Endothelial cell of umbilical vein (primary cell): ENCODE data around the gene SLC66A2. TPM values are rescaled to one million over a fixed set of nuclear protein-coding genes. Genes with fewer than 3 reads are reported as not detected.
A peak's percentile ranks its signal among the peaks of the same experiment; 100 is the strongest.

Experiments
- BruUV-seq: library from RNA; stranded (reverse); fragments of 400-500 nt; replicated peaks from 2 replicates; lab custom pipeline; 2021; lab: Mats Ljungman, UMichigan
- CTCF ChIA-PET: fragments of 300-600, 350-600 bp; sonication (Branson Sonifier 250); formaldehyde crosslinking; loops from one replicate; lab custom pipeline; 2021; ENCODE audit warnings: antibody characterized with exemption, inconsistent platforms; lab: Charles Lee
- POLR2A ChIA-PET: fragments of 300-600, 350-600 bp; sonication (Branson Sonifier 250); formaldehyde crosslinking; loops from one replicate; lab custom pipeline; 2021; ENCODE audit warnings: antibody characterized with exemption, inconsistent platforms; lab: Charles Lee
- DNase-seq: peaks from one replicate; pipeline ENCODE4 v3.0.0-alpha.2; 2011; ENCODE audit warnings: low read depth, low spot score
- FAIRE-seq: peaks from 2 replicates; lab custom pipeline; 2011; peaks lifted over from hg19 to GRCh38; lab: Jason Lieb, UNC
- H2AFZ ChIP-seq: 2 replicates; pipeline ENCODE4 v1.6.0; 2012; ENCODE audit warnings: low read depth, low read length, control low read depth, inconsistent platforms
- H3K27ac ChIP-seq: 2 replicates; pipeline ENCODE4 v1.5.1; 2011; ENCODE audit warnings: low read depth, mild to moderate bottlenecking, control low read depth, low read length, moderate library complexity; ENCODE audit not compliant: insufficient read depth
- H3K27me3 ChIP-seq, 2 experiments: 2 replicates each; pipeline versions ENCODE4 v1.6.0 to v1.6.1; 2011; ENCODE audit warnings: low read length in 2 of 2, mixed read lengths in 1 of 2; ENCODE audit not compliant: control insufficient read depth in 2 of 2, insufficient read depth in 2 of 2
- H3K36me3 ChIP-seq, 2 experiments: 2 replicates in 1 of 2; 3 replicates in 1 of 2; pipeline ENCODE4 v1.5.1; 2011; ENCODE audit warnings: low read length in 2 of 2, mild to moderate bottlenecking in 1 of 2, moderate library complexity in 1 of 2; ENCODE audit not compliant: control insufficient read depth in 2 of 2, insufficient read depth in 2 of 2; ENCODE audit errors: extremely low read depth in 1 of 2
- H3K4me1 ChIP-seq: 3 replicates; pipeline ENCODE4 v1.5.1; 2011; ENCODE audit warnings: mild to moderate bottlenecking, low read length; ENCODE audit not compliant: control insufficient read depth, insufficient read depth; ENCODE audit errors: extremely low read depth
- H3K4me2 ChIP-seq: 2 replicates; pipeline ENCODE4 v1.6.1; 2011; ENCODE audit warnings: low read length, control low read depth, mixed read lengths; ENCODE audit not compliant: insufficient read depth
- H3K4me3 ChIP-seq, 3 experiments: fragments of 200-600 bp in 1 of 3; sonication (generic), shearing (Covaris generic) in 1 of 3; replicated peaks in 1 of 3; 2 replicates each; pipeline ENCODE4 v1.5.1; 2011 to 2016; ENCODE audit warnings: control low read depth in 3 of 3, low read length in 3 of 3, mild to moderate bottlenecking in 2 of 3, inconsistent platforms in 1 of 3, low read depth in 1 of 3, moderate library complexity in 1 of 3; ENCODE audit not compliant: insufficient read depth in 1 of 3
- H3K79me2 ChIP-seq: 2 replicates; pipeline ENCODE4 v1.6.0; 2012; ENCODE audit warnings: low read length, inconsistent platforms; ENCODE audit not compliant: control insufficient read depth, insufficient read depth
- H3K9ac ChIP-seq: replicated peaks from 2 replicates; pipeline ENCODE3; 2011; ENCODE audit warnings: low read length, control low read depth; ENCODE audit not compliant: insufficient read depth; ENCODE audit errors: extremely low read depth
- H3K9me1 ChIP-seq: replicated peaks from 3 replicates; pipeline ENCODE4 v1.6.0; 2011; ENCODE audit warnings: mild to moderate bottlenecking, low read length; ENCODE audit not compliant: control insufficient read depth, insufficient read depth; ENCODE audit errors: extremely low read depth
- H3K9me3 ChIP-seq: replicated peaks from 2 replicates; pipeline ENCODE4 v1.5.1; 2012; ENCODE audit warnings: low read length, inconsistent platforms; ENCODE audit not compliant: control insufficient read depth, insufficient read depth
- H4K20me1 ChIP-seq: replicated peaks from 2 replicates; pipeline ENCODE3; 2011; ENCODE audit warnings: mild to moderate bottlenecking, low read length; ENCODE audit not compliant: control insufficient read depth, insufficient read depth; ENCODE audit errors: extremely low read depth
- EZH2 ChIP-seq: IDR thresholded peaks from 2 replicates; pipeline ENCODE4 v1.6.1; 2012; ENCODE audit warnings: borderline replicate concordance, low read depth, mild to moderate bottlenecking, moderate library complexity, low read length, inconsistent platforms; ENCODE audit not compliant: severe bottlenecking
- MYC ChIP-seq: IDR thresholded peaks from one replicate; pipeline ENCODE4 v1.6.1; 2011; ENCODE audit warnings: mild to moderate bottlenecking, low read depth, low read length
- POLR2AphosphoS5 ChIP-seq: IDR thresholded peaks from 2 replicates; pipeline ENCODE4 v1.6.1; 2012; ENCODE audit warnings: low read depth, mild to moderate bottlenecking, control low read depth, low read length, moderate library complexity; ENCODE audit not compliant: insufficient read depth
- dilution Hi-C: fragments of 300-500 bp; cut with MboI; formaldehyde crosslinking; loops from one replicate; pipeline ENCODE4 v1.15.0; 2019; ENCODE audit warnings: low sequenced_read_pairs; ENCODE audit not compliant: extremely low pct_ligation_motif_present
- intact Hi-C: fragments of 100-400 bp; cut with micrococcal nuclease; formaldehyde crosslinking; loops from one replicate; pipeline ENCODE4 v1.10.0; 2022
- polyA plus RNA-seq, 4 experiments: library from polyadenylated mRNA; depleted of rRNA in 3 of 4; stranded (reverse) in 3 of 4; unstranded in 1 of 4; fragments of >200 nt; gene quantifications; 2 replicates each; pipeline versions ENCODE4 v1.2.1 to v1.2.3, GENCODE V29; 2011 to 2012; ENCODE audit warnings: missing spikeins in 1 of 4
- total RNA-seq: library from RNA; stranded (reverse); gene quantifications from 2 replicates; pipeline ENCODE4 v1.2.3, GENCODE V29; 2021
- TF ChIP-seq, protein P1 (sequence below): IDR thresholded peaks from 2 replicates; pipeline ENCODE4 v1.6.1; 2011; ENCODE audit not compliant: insufficient read depth, insufficient read length
- TF ChIP-seq, protein P2 (sequence below), 2 donors: IDR thresholded peaks; 1 replicate in 1 of 2; 2 replicates in 1 of 2; pipeline ENCODE4 v1.5.1; 2011; ENCODE audit warnings: low read length in 2 of 2, mild to moderate bottlenecking in 2 of 2, moderate library complexity in 2 of 2, control low read depth in 1 of 2, inconsistent platforms in 1 of 2, low read depth in 1 of 2; ENCODE audit not compliant: insufficient read depth in 1 of 2; ENCODE audit errors: extremely low read depth in 1 of 2

The SLC66A2 gene
- total and polyA plus RNA-seq, 2 donors (not counting 3 experiments of a cell fraction or from before 2014, with no cell fraction given) = 32.5 to 37.1 TPM

GRCh38 chr18:79952456-79952995 lies 1.1 kb upstream of the SLC66A2 start:
- CTCF ChIA-PET = interaction anchor here (1.0 to 1.8 kb wide), 2 partner anchors 9 to 82 kb away, joined by 4 to 6 read pairs; partner anchors contain the start of gene RBFA
- peak overlapping the region; percentile 54 for H3K9ac ChIP-seq
- POLR2A ChIA-PET = interaction anchor here (0.6 kb wide), 1 partner anchor 9 kb away, joined by 4 read pairs; no protein-coding TSS in a partner anchor
- peak overlapping the region in 2 of 3 experiments; percentile 21 to 96 for H3K4me3 ChIP-seq
- intact Hi-C loops = loop anchor here (5.0 to 10.0 kb wide), 2 partner anchors 158 to 275 kb away; partner anchors contain the start of genes CTDP1 and KCNG2
- no peaks in the 10 kb centered on the region for H3K9me3 ChIP-seq
- peaks cover 5% of the 10 kb centered on the region for H3K4me1 ChIP-seq
- H3K79me2 ChIP-seq = peaks cover 13% of the 10 kb centered on the region
- BruUV-seq = no TSS peak
- peak overlapping the region; percentile 93 for H2AFZ ChIP-seq
- FAIRE-seq (no peak), DNase-seq (no peak)
- TF ChIP-seq POLR2AphosphoS5 = no peak
- TF ChIP-seq EZH2 = no peak
- TF ChIP-seq, protein P1, sequence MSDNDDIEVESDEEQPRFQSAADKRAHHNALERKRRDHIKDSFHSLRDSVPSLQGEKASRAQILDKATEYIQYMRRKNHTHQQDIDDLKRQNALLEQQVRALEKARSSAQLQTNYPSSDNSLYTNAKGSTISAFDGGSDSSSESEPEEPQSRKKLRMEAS = no peak
- TF ChIP-seq MYC = no peak
- TF ChIP-seq, protein P2, sequence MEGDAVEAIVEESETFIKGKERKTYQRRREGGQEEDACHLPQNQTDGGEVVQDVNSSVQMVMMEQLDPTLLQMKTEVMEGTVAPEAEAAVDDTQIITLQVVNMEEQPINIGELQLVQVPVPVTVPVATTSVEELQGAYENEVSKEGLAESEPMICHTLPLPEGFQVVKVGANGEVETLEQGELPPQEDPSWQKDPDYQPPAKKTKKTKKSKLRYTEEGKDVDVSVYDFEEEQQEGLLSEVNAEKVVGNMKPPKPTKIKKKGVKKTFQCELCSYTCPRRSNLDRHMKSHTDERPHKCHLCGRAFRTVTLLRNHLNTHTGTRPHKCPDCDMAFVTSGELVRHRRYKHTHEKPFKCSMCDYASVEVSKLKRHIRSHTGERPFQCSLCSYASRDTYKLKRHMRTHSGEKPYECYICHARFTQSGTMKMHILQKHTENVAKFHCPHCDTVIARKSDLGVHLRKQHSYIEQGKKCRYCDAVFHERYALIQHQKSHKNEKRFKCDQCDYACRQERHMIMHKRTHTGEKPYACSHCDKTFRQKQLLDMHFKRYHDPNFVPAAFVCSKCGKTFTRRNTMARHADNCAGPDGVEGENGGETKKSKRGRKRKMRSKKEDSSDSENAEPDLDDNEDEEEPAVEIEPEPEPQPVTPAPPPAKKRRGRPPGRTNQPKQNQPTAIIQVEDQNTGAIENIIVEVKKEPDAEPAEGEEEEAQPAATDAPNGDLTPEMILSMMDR (IDR thresholded peaks at IDR 0.05; ENCODE audit: extremely low read depth in 1 of 2, insufficient read depth in 1 of 2, low read depth in 1 of 2, low read length in 2 of 2) = no peak
- H3K27me3 ChIP-seq = no peaks in the 10 kb centered on the region
- H4K20me1 ChIP-seq = no peaks in the 10 kb centered on the region
- H3K9me1 ChIP-seq = no peaks in the 10 kb centered on the region
- peak overlapping the region; percentile 76 for H3K4me2 ChIP-seq
- no peaks in the 10 kb centered on the region for H3K36me3 ChIP-seq
- H3K27ac ChIP-seq = no peak overlapping the region
- dilution Hi-C loops = no loop called here
